Colonic mucosa (tissue), 4 donors: ENCODE data around the gene MRPL3. TPM values are rescaled to one million over a fixed set of nuclear protein-coding genes. Genes with fewer than 3 reads are reported as not detected.

Experiments
- DNase-seq: peaks from one replicate; pipeline ENCODE4 v3.0.0-alpha.2; 2020
- H3K27ac ChIP-seq: fragments of 200-600 bp; one replicate; pipeline ENCODE4 v1.8.0; 2021
- H3K27me3 ChIP-seq: fragments of 200-600 bp; one replicate; pipeline ENCODE4 v1.8.0; 2021
- H3K36me3 ChIP-seq: fragments of 200-600 bp; one replicate; pipeline ENCODE4 v1.8.0; 2021
- H3K4me1 ChIP-seq: fragments of 200-600 bp; one replicate; pipeline ENCODE4 v1.8.0; 2021; ENCODE audit warnings: mild to moderate bottlenecking
- H3K4me3 ChIP-seq: fragments of 200-600 bp; one replicate; pipeline ENCODE4 v1.8.0; 2021
- H3K9ac ChIP-seq, 2 donors: one replicate each; pipeline ENCODE4 v1.7.0; 2013; ENCODE audit warnings: control low read depth in 2 of 2, low read depth in 2 of 2, low read length in 2 of 2
- H3K9me3 ChIP-seq: fragments of 200-600 bp; one replicate; pipeline ENCODE4 v1.8.0; 2021
- intact Hi-C: fragments of 100-400 bp; cut with DNase I; formaldehyde crosslinking; loops from one replicate; pipeline ENCODE4 v1.14.1; 2022
- total RNA-seq, 2 donors: library from RNA; stranded (reverse); fragmentation: NEBNext Ultra II Directional in 1 of 2; extraction: Animal tissue kit (Norgen Biotek cat#: 25700) in 1 of 2; gene quantifications; one replicate each; pipeline ENCODE4 v1.2.1, GENCODE V29; 2021
- TF ChIP-seq, protein P1 (sequence below): fragments of 200-600 bp; IDR thresholded peaks from one replicate; pipeline ENCODE4 v1.8.0; 2022; ENCODE audit warnings: antibody characterized with exemption, mild to moderate bottlenecking
- donor health status: healthy.
- donor health status: DM: no; HTN: no; CAD: no.
- donor health status: DM: no; HTN: no; CAD: no.

Gene MRPL3
- total RNA-seq, 2 donors from 2014 or later = 60.4 to 113 TPM

DNA sequence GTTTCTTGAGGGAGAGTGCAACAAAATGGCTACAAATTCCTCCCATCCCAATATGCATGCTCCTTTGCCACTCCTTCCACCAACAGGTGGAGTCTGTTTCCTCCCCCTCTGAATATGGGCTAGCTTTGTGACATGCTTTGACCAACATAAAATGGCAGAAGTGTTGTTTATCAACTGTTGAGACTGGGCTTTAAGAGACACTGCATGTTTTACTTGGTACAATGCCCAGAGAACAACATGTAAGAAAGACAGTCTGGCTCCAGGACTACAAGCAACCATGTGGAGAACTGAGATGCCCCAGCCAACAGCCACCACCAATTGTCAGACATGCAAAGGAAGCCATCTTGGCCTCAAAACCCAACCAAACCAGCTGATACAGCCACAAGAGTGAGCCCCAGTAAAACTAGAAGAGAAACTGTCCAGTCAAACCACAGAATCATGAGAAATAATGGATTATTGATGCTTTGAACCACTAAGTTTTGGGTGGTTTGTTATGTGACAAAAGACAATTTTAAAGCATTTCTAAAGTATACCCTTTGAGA, 80.7 kb downstream of the MRPL3 start:
- Histone ChIP-seq H3K36me3 (no peaks in the 10 kb centered on the region), H3K4me1 (no peaks in the 10 kb centered on the region), H3K4me3 (no peak overlapping the region), H3K27ac (no peak overlapping the region), H3K9me3 (no peaks in the 10 kb centered on the region), H3K9ac (no peak overlapping the region), H3K27me3 (no peaks in the 10 kb centered on the region)
- intact Hi-C loops = no loop called here
- TF ChIP-seq, protein P1, sequence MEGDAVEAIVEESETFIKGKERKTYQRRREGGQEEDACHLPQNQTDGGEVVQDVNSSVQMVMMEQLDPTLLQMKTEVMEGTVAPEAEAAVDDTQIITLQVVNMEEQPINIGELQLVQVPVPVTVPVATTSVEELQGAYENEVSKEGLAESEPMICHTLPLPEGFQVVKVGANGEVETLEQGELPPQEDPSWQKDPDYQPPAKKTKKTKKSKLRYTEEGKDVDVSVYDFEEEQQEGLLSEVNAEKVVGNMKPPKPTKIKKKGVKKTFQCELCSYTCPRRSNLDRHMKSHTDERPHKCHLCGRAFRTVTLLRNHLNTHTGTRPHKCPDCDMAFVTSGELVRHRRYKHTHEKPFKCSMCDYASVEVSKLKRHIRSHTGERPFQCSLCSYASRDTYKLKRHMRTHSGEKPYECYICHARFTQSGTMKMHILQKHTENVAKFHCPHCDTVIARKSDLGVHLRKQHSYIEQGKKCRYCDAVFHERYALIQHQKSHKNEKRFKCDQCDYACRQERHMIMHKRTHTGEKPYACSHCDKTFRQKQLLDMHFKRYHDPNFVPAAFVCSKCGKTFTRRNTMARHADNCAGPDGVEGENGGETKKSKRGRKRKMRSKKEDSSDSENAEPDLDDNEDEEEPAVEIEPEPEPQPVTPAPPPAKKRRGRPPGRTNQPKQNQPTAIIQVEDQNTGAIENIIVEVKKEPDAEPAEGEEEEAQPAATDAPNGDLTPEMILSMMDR = no peak
- DNase-seq = no peak

- intact Hi-C loops = no loop called here
- H3K4me1 ChIP-seq = no peaks in the 10 kb centered on the region
- H3K9me3 ChIP-seq = no peaks in the 10 kb centered on the region
Observed at GRCh38 chr3:131421301-131421700, 81.5 kb downstream of the MRPL3 start.

GRCh38 chr3:131417751-131418150, 85.0 kb downstream of the MRPL3 start:
- Histone ChIP-seq H3K4me3 (no peak overlapping the region), H3K36me3 (no peaks in the 10 kb centered on the region), H3K27me3 (no peaks in the 10 kb centered on the region)

More at GRCh38 chr3:131421301-131421700, 81.5 kb downstream of the MRPL3 start:
- no peak overlapping the region for H3K4me3 ChIP-seq
- H3K36me3 ChIP-seq = no peaks in the 10 kb centered on the region
- no peak for DNase-seq
- no peaks in the 10 kb centered on the region for H3K27me3 ChIP-seq
- H3K27ac ChIP-seq = no peak overlapping the region
- TF ChIP-seq, protein P1 = no peak
- no peak overlapping the region for H3K9ac ChIP-seq

More at GRCh38 chr3:131417751-131418150, 85.0 kb downstream of the MRPL3 start:
- Histone ChIP-seq H3K9ac (no peak overlapping the region), H3K27ac (no peak overlapping the region), H3K4me1 (no peaks in the 10 kb centered on the region), H3K9me3 (no peaks in the 10 kb centered on the region)
- DNase-seq = no peak
- intact Hi-C loops = no loop called here
- TF ChIP-seq, protein P1 = no peak

Other genes starting within 250 kb of the MRPL3 start
- 10 to 100 TPM; 37.7 to 39.4 TPM for gene NUDT16, start 121.2 kb downstream of the MRPL3 start, total RNA-seq